ENCODE measurements around the gene PLCB1.

- TF ChIP-seq POLR2AphosphoS5 (IDR thresholded peaks at IDR 0.05; ENCODE audit: low read depth, low read length) (no peak), POLR2A (IDR thresholded peaks at IDR 0.05; ENCODE audit: low read depth, low read length) (no peak), TAF1 (IDR thresholded peaks at IDR 0.05; ENCODE audit: borderline replicate concordance, low read depth, low read length) (no peak)
Observed at GRCh38 chr20:8328189-8328588, 196.1 kb downstream of the PLCB1 start.
